K562 (cell line): ENCODE measurements around the gene LMTK2. TPM values are rescaled to one million over a fixed set of nuclear protein-coding genes. Genes with fewer than 3 reads are reported as not detected.
A peak's percentile ranks its signal among the peaks of the same experiment; 100 is the strongest.

Experiments
- ATAC-seq: fragments of 200-7000 bp; cut with Tn5 transposase; 3 replicates; pipeline ENCODE4 v1.9.1; 2020; ENCODE audit warnings: moderate library complexity
- BruUV-seq: library from RNA; stranded (reverse); fragments of 400-500 nt; replicated peaks from 2 replicates; lab custom pipeline; 2021; lab: Mats Ljungman, UMichigan
- CTCF ChIA-PET: fragments of 300-600 bp; formaldehyde crosslinking; extraction: SDS; loops from one replicate; lab custom pipeline; 2021; ENCODE audit warnings: low intra/inter-chr PET ratio; lab: Yijun Ruan, JAX
- POLR2A ChIA-PET: fragments of 300-600, 350-650 bp; sonication (Branson Sonifier 250); formaldehyde crosslinking; extraction: SDS; loops from one replicate; lab custom pipeline; 2021; ENCODE audit warnings: antibody characterized with exemption, inconsistent platforms; lab: Yijun Ruan, JAX
- DNase-seq, 4 experiments: peaks; one replicate each; pipeline versions ENCODE4 v3.0.0 to v3.0.0-alpha.2; 2011 to 2018; ENCODE audit warnings: low spot score in 3 of 4, mixed read lengths in 3 of 4; ENCODE audit errors: extremely low read depth in 1 of 4
- FAIRE-seq: peaks from 2 replicates; lab custom pipeline; 2011; peaks lifted over from hg19 to GRCh38; lab: Jason Lieb, UNC
- H2AFZ ChIP-seq: 2 replicates; pipeline ENCODE4 v1.6.0; 2011; ENCODE audit warnings: low read depth, low read length, control low read depth, inconsistent platforms
- H3K27ac ChIP-seq: fragments of 200-600 bp; 3 replicates; pipeline ENCODE4 v1.8.0; 2011; ENCODE audit warnings: low read depth, mild to moderate bottlenecking, control low read depth, inconsistent platforms, low read length, moderate library complexity, mixed read lengths; ENCODE audit errors: extremely low read depth
- H3K27me3 ChIP-seq, 2 experiments: fragments of 300-600 bp in 1 of 2; 2 replicates in 1 of 2; 3 replicates in 1 of 2; pipeline versions ENCODE4 v1.6.0 to v1.8.0; 2011; ENCODE audit warnings: inconsistent platforms in 2 of 2, low read length in 2 of 2, mild to moderate bottlenecking in 1 of 2, mixed read lengths in 1 of 2, moderate library complexity in 1 of 2; ENCODE audit not compliant: control insufficient read depth in 2 of 2, insufficient read depth in 2 of 2
- H3K36me3 ChIP-seq: fragments of 300-600 bp; 3 replicates; pipeline ENCODE4 v1.8.0; 2011; ENCODE audit warnings: mild to moderate bottlenecking, low read length, inconsistent platforms; ENCODE audit not compliant: control insufficient read depth, insufficient read depth
- H3K4me1 ChIP-seq, 2 experiments: fragments of 200-600 bp in 1 of 2; replicated peaks in 1 of 2; 2 replicates in 1 of 2; 3 replicates in 1 of 2; pipeline versions ENCODE4 v1.5.1 to v1.8.0; 2011; ENCODE audit warnings: inconsistent platforms in 2 of 2, low read length in 2 of 2, mild to moderate bottlenecking in 1 of 2, mixed read lengths in 1 of 2, moderate library complexity in 1 of 2; ENCODE audit not compliant: control insufficient read depth in 2 of 2, insufficient read depth in 2 of 2
- H3K4me2 ChIP-seq: 2 replicates; pipeline ENCODE4 v1.6.1; 2011; ENCODE audit warnings: low read length, control low read depth, inconsistent platforms, mixed read lengths; ENCODE audit not compliant: insufficient read depth
- H3K4me3 ChIP-seq: fragments of 200-600 bp; sonication (generic), shearing (Covaris generic); 2 replicates; pipeline ENCODE4 v1.5.1; 2016; ENCODE audit warnings: control low read depth, inconsistent platforms
- H3K79me2 ChIP-seq: fragments of 200-600 bp; 3 replicates; pipeline ENCODE4 v1.8.0; 2011; ENCODE audit warnings: low read length, inconsistent platforms; ENCODE audit not compliant: control insufficient read depth, insufficient read depth
- H3K9ac ChIP-seq, 2 experiments: 2 replicates each; pipeline versions ENCODE4 v1.6.0 to v1.6.1; 2011; ENCODE audit warnings: low read depth in 2 of 2, low read length in 2 of 2, control low read depth in 1 of 2, inconsistent platforms in 1 of 2, mild to moderate bottlenecking in 1 of 2, mixed read lengths in 1 of 2; ENCODE audit not compliant: insufficient read depth in 1 of 2
- H3K9me1 ChIP-seq: one replicate; pipeline ENCODE4 v1.6.0; 2011; ENCODE audit warnings: inconsistent platforms, mild to moderate bottlenecking, low read length, moderate library complexity; ENCODE audit not compliant: control insufficient read depth, insufficient read depth
- H3K9me3 ChIP-seq: replicated peaks from 2 replicates; pipeline ENCODE4 v1.5.1; 2011; ENCODE audit warnings: low read depth, low read length, inconsistent platforms; ENCODE audit not compliant: control insufficient read depth, insufficient read depth
- H4K20me1 ChIP-seq: replicated peaks from 2 replicates; pipeline ENCODE4 v1.6.1; 2011; ENCODE audit warnings: low read length, inconsistent platforms, mixed read lengths; ENCODE audit not compliant: control insufficient read depth, insufficient read depth
- ARID1B ChIP-seq: fragments of 450-650 bp; IDR thresholded peaks from 2 replicates; pipeline ENCODE4 v1.6.1; 2016; ENCODE audit warnings: antibody characterized with exemption, mild to moderate bottlenecking, inconsistent platforms
- CBX1 ChIP-seq: sonication (generic); IDR thresholded peaks from 2 replicates; pipeline ENCODE4 v1.6.1; 2016; ENCODE audit warnings: antibody characterized with exemption, low read depth, mild to moderate bottlenecking
- ELF1 ChIP-seq: fragments of 200-800 bp; sonication (Bioruptor generic); IDR thresholded peaks from 2 replicates; pipeline ENCODE4 v1.6.1; 2016; ENCODE audit warnings: missing genetic modification characterization, missing compliant biosample characterization
- ETV1 ChIP-seq: fragments of 450-650 bp; conservative IDR thresholded peaks from 2 replicates; pipeline ENCODE4 v1.6.1; 2016; ENCODE audit warnings: missing genetic modification characterization, control low read depth, low read depth, missing compliant biosample characterization
- FIP1L1 ChIP-seq: fragments of 200-400 bp; formaldehyde crosslinking; IDR thresholded peaks from 2 replicates; pipeline ENCODE4 v1.6.1; 2018; ENCODE audit warnings: mild to moderate bottlenecking, low read depth, low read length; ENCODE audit not compliant: poor library complexity, severe bottlenecking
- GABPA ChIP-seq: fragments of 200-800 bp; sonication (Bioruptor generic); conservative IDR thresholded peaks from 2 replicates; pipeline ENCODE4 v1.6.1; 2016; ENCODE audit warnings: low read depth, missing genetic modification characterization, missing compliant biosample characterization
- KDM2B ChIP-seq: fragments of 250-450 bp; sonication (Bioruptor Pico); IDR thresholded peaks from 2 replicates; pipeline ENCODE4 v1.8.0; 2021; ENCODE audit warnings: mild to moderate bottlenecking, moderate library complexity
- MAFG ChIP-seq: fragments of 450-650 bp; conservative IDR thresholded peaks from 2 replicates; pipeline ENCODE4 v1.6.1; 2016; ENCODE audit warnings: missing genetic modification characterization, missing compliant biosample characterization
- MBD1 ChIP-seq: fragments of 250-450 bp; sonication (Bioruptor Pico); IDR thresholded peaks from 2 replicates; pipeline ENCODE4 v1.8.0; 2022; ENCODE audit warnings: inconsistent platforms
- MBD2 ChIP-seq: sonication (generic); IDR thresholded peaks from 2 replicates; pipeline ENCODE4 v1.6.1; 2016; ENCODE audit warnings: low read depth, borderline replicate concordance
- PRDM10 ChIP-seq: fragments of 450-650 bp; IDR thresholded peaks from 2 replicates; pipeline ENCODE4 v1.6.1; 2018; ENCODE audit not compliant: partially characterized antibody
- PRMT5 ChIP-seq: sonication (generic); formaldehyde crosslinking; IDR thresholded peaks from 2 replicates; pipeline ENCODE4 v1.5.0; 2020; ENCODE audit warnings: missing genetic modification reagents
- RUNX1 ChIP-seq: sonication (generic); IDR thresholded peaks from 2 replicates; pipeline ENCODE4 v1.6.1; 2016; ENCODE audit warnings: antibody characterized with exemption, low read depth
- TGIF2 ChIP-seq: sonication (generic); formaldehyde crosslinking; IDR thresholded peaks from 2 replicates; pipeline ENCODE4 v1.8.1; 2022; ENCODE audit warnings: mild to moderate bottlenecking, missing genetic modification reagents, moderate library complexity
- ZNF347 ChIP-seq: fragments of 450-650 bp; formaldehyde crosslinking; IDR thresholded peaks from 2 replicates; pipeline ENCODE4 v1.4.0; 2020; ENCODE audit warnings: low read depth, mild to moderate bottlenecking, moderate library complexity
- WGBS: fragments of 100-300 bp; shearing (Covaris generic); methylation state at CpG from one replicate; pipeline ENCODE4 v1.1.6; 2016; ENCODE audit warnings: low coverage, mixed read lengths; ENCODE audit not compliant: insufficient coverage; ENCODE audit errors: missing lambda C conversion rate; 5-methylcytosine and 5-hydroxymethylcytosine counted together
- in situ Hi-C: fragments of 300-500 bp; cut with MboI; formaldehyde crosslinking; loops from 4 replicates; pipeline ENCODE4 v1.15.0; 2018; ENCODE audit warnings: inconsistent platforms, mixed read lengths
- intact Hi-C: fragments of 100-400 bp; cut with micrococcal nuclease; formaldehyde crosslinking; loops from 2 replicates; pipeline ENCODE4 v1.14.2; 2022
- polyA plus RNA-seq, 8 experiments: library from polyadenylated mRNA; depleted of rRNA in 4 of 8; stranded (reverse) in 5 of 8; unstranded in 3 of 8; fragments of >200 nt; fragmentation: Nextera tagmentation in 2 of 8; fragmentation: Illumina TruSeq in 1 of 8; extraction: Ambion mirVana in 2 of 8; extraction: Trizol in 1 of 8; gene quantifications; 2 replicates each; pipeline versions ENCODE4 v1.2.1 to v1.2.3, GENCODE V29; 2011 to 2014; ENCODE audit warnings: inconsistent platforms in 1 of 8, missing spikeins in 1 of 8
- total RNA-seq, 7 experiments: library from RNA; depleted of rRNA in 6 of 7; stranded (reverse); fragments of >200 nt in 6 of 7; fragmentation: Illumina TruSeq in 2 of 7; extraction: Trizol in 2 of 7; gene quantifications; 2 replicates each; pipeline versions ENCODE4 v1.2.1 to v1.2.3, GENCODE V29; 2011 to 2021; ENCODE audit warnings: low replicate concordance in 1 of 7
- TF ChIP-seq, protein P1 (sequence below): sonication (generic); formaldehyde crosslinking; IDR thresholded peaks from 2 replicates; pipeline ENCODE4 v1.8.1; 2023; ENCODE audit warnings: mild to moderate bottlenecking, missing genetic modification reagents, moderate library complexity

Gene LMTK2
- total and polyA plus RNA-seq, 9 of the 15 experiments (the other 6 are each of a cell fraction or from before 2014, with no cell fraction given), result 0.78 to 16.4 (median 6.3) TPM

DNA sequence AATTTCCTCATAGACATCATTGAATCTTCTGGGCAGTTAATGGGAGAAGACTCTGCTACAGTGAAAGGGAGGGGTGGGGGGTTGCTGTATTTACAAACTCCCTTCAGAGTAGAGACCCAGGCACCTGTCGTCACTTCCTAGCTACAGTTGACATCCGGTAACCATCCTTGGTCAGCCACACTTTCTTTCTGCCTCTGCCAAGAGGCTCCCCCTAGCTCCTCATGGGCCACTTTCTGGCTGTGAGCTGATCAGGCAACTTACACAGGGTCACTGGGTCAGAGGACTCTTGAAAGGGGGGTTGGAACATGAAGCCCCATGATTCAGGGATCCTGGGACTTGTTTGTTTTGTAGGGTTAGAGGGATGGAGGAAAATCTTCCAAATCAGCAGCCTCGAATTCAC lies 144.1 kb downstream of the LMTK2 start (continued):
- TF ChIP-seq PRDM10 (peak; percentile 40), GABPA (tag) (peak; percentile 66), ETV1 (tag) (0 out of 2 replicates have a peak, but pooled peaks have one; percentile 11), MAFG (tag) (peak; percentile 21; the same call in 1 of the 2 replicates)
- TF ChIP-seq, all 486 proteins: peak for 7

- peaks cover 10 to 22% of the 10 kb centered on the region in 2 experiments; a peak in 4 of 5 replicates for H3K4me1 ChIP-seq
- H3K27ac ChIP-seq, result peak overlapping the region; percentile 46; the same call in 1 of the 3 replicates
- H3K4me2 ChIP-seq, result peak overlapping the region; percentile 91
- FAIRE-seq (no peak), DNase-seq (no peak), ATAC-seq (no peak; the same call in 2 of the 3 replicates)
- ChIA-PET CTCF (no interaction called here), POLR2A (no interaction called here)
- H2AFZ ChIP-seq, result peak overlapping the region; percentile 92
- in situ Hi-C loops (no loop called here), intact Hi-C loops (no loop called here)
- peak overlapping the region; percentile 87 for H3K4me3 ChIP-seq
- H3K9ac ChIP-seq, result peak overlapping the region; percentile 68 to 89
- no peaks in the 10 kb centered on the region for H3K9me1 ChIP-seq
- no TSS peak for BruUV-seq
- 34% methylated on average over 8 of the region's 9 CpGs for WGBS
- no peaks in the 10 kb centered on the region for H3K9me3 ChIP-seq
- no peaks in the 10 kb centered on the region for H3K27me3 ChIP-seq
- H3K36me3 ChIP-seq, result no peaks in the 10 kb centered on the region
- H3K79me2 ChIP-seq, result peaks cover 21% of the 10 kb centered on the region
- H4K20me1 ChIP-seq, result no peaks in the 10 kb centered on the region
- TF ChIP-seq ARID1B (no peak), FIP1L1 (no peak), PRMT5 (CRISPR knock-in tag) (no peak), MBD1 (no peak), ELF1 (tag) (no peak), TGIF2 (CRISPR knock-in tag) (no peak), CBX1 (no peak), KDM2B (no peak), MBD2 (no peak), ZNF347 (CRISPR knock-in tag) (no peak), RUNX1 (no peak)
- TF ChIP-seq, protein P1, sequence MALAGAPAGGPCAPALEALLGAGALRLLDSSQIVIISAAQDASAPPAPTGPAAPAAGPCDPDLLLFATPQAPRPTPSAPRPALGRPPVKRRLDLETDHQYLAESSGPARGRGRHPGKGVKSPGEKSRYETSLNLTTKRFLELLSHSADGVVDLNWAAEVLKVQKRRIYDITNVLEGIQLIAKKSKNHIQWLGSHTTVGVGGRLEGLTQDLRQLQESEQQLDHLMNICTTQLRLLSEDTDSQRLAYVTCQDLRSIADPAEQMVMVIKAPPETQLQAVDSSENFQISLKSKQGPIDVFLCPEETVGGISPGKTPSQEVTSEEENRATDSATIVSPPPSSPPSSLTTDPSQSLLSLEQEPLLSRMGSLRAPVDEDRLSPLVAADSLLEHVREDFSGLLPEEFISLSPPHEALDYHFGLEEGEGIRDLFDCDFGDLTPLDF (CRISPR knock-in tag), result no peak
Observed at GRCh38 chr7:98251231-98251600, 144.6 kb downstream of the LMTK2 start.
